Body of pancreas (tissue), 4 donors: ENCODE data around the gene ACADS. TPM values are rescaled to one million over a fixed set of nuclear protein-coding genes. Genes with fewer than 3 reads are reported as not detected.
A peak's percentile ranks its signal among the peaks of the same experiment; 100 is the strongest.

Experiments used
- ATAC-seq: fragments of 150-250 bp; one replicate; pipeline ENCODE4 v1.9.1; 2016
- DNase-seq, 4 donors: peaks; one replicate each; pipeline ENCODE4 v3.0.0-alpha.2; 2019
- H3K27ac ChIP-seq, 4 donors: fragments of 200-600 bp; sonication (generic); 1 replicate in 3 of 4; 2 replicates in 1 of 4; pipeline versions ENCODE4 v1.5.1 to v1.6.1; 2016 to 2019; ENCODE audit warnings: mild to moderate bottlenecking in 1 of 4, mixed read lengths in 1 of 4, moderate library complexity in 1 of 4
- H3K27me3 ChIP-seq, 2 donors: fragments of 200-600 bp; sonication (generic); one replicate each; pipeline ENCODE4 v1.6.0; 2016; ENCODE audit warnings: mild to moderate bottlenecking in 1 of 2
- H3K36me3 ChIP-seq, 2 donors: fragments of 200-600 bp; sonication (generic); replicated peaks in 1 of 2; 2 replicates each; pipeline ENCODE4 v1.5.1; 2016; ENCODE audit warnings: low read depth in 2 of 2; ENCODE audit not compliant: insufficient read depth in 1 of 2
- H3K4me1 ChIP-seq: fragments of 200-600 bp; sonication (generic); one replicate; pipeline ENCODE4 v1.6.0; 2016
- H3K4me3 ChIP-seq, 2 donors: fragments of 200-600 bp; sonication (generic); 1 replicate in 1 of 2; 2 replicates in 1 of 2; pipeline ENCODE4 v1.5.1; 2016 to 2019
- H3K9me3 ChIP-seq, 3 donors: fragments of 200-600 bp; sonication (generic); 1 replicate in 2 of 3; 2 replicates in 1 of 3; pipeline ENCODE4 v1.5.1; 2016
- POLR2A ChIP-seq, 3 donors: fragments of 450-650 bp; IDR thresholded peaks; one replicate each; pipeline ENCODE4 v1.6.1; 2016; ENCODE audit warnings: antibody characterized with exemption in 3 of 3, mild to moderate bottlenecking in 2 of 3
- WGBS, 2 donors: methylation state at CpG; one replicate each; pipeline ENCODE4 v1.1.5; 2017; 5-methylcytosine and 5-hydroxymethylcytosine counted together
- intact Hi-C: fragments of 100-400 bp; cut with DNase I; formaldehyde crosslinking; loops from one replicate; pipeline ENCODE4 v1.15.1; 2023
- total RNA-seq, 2 donors: library from RNA; depleted of rRNA; stranded (reverse); fragments of >200 nt; gene quantifications; one replicate each; pipeline ENCODE4 v1.1.0, GENCODE V29; 2016
- TF ChIP-seq, protein P1 (sequence below), 7 experiments: fragments of 450-650 bp in 4 of 7; fragments of 200-600 bp in 3 of 7; sonication (generic) in 3 of 7; IDR thresholded peaks; one replicate each; pipeline ENCODE4 v1.5.1; 2016 to 2019; ENCODE audit warnings: antibody characterized with exemption in 7 of 7

The ACADS gene, protein sequence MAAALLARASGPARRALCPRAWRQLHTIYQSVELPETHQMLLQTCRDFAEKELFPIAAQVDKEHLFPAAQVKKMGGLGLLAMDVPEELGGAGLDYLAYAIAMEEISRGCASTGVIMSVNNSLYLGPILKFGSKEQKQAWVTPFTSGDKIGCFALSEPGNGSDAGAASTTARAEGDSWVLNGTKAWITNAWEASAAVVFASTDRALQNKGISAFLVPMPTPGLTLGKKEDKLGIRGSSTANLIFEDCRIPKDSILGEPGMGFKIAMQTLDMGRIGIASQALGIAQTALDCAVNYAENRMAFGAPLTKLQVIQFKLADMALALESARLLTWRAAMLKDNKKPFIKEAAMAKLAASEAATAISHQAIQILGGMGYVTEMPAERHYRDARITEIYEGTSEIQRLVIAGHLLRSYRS
- 10 to 100 TPM; 33.5 to 55.0 TPM for total RNA-seq

DNA sequence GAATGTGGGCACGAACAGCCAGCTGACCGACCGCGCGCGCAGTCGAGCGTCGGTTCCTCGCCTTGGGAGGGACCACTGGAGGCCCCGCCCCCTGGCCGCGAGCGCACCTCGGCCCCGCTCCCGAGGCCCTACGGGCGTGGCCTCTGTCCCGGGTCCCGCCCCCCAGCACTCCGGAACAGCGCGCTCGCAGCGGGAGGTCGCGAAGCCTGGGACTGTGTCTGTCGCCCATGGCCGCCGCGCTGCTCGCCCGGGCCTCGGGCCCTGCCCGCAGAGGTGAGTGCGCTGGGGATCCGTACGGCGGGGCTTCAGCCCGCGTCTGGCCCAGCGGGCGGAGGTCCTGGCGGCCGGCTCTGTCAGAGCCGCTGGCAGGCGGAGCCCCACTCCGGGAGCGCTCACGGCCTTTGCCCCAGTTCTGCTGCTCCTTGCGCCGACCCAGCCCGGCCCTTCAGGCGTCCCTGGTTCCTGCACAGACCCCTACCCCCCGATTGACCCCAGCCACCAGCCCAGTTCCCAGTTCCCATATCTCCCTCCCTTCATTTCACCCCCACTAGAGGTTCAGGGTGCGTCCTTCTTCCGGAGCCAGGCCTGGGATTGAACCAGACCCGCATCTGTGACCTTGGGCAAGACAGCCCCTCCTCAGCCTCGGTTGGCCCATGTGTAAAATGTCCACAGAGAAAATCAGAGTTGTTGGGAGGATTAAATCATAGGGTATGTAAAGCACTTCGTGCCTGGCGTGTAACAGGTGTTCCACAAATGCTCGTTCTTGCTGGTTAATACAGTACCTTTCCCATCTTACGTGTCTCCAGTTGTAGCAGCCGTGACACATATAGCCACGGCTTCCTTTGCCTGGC lies at the start of gene ACADS:
Gene ACADS (plus strand): TSS at position 168 of the 851 bp plus-strand sequence. CDS start 60 bp downstream, at position 228.
- Histone ChIP-seq H3K4me3 (peak within 1 kb of the TSS; percentile 69 to 71), H3K36me3 (peaks cover 0 to 4% of the 10 kb centered on the region in 2 donors), H3K4me1 (peaks cover 19% of the 10 kb centered on the region), H3K27ac (peak within 1 kb of the TSS; percentile 48 to 87 (median 82)), H3K9me3 (no peaks in the 10 kb centered on the region), H3K27me3 (no peaks in the 10 kb centered on the region)
- intact Hi-C loops = loop anchor here (10.0 kb wide), 1 partner anchor 141 kb away; the partner anchor contains the start of gene POP5
- WGBS, 2 donors = 2 to 6% methylated on average over 45 to 66 of the region's 66 CpGs
- DNase-seq (peak; percentile 92 to 96 (median 94)), ATAC-seq (peak; percentile 98)
- TF ChIP-seq, protein P1, sequence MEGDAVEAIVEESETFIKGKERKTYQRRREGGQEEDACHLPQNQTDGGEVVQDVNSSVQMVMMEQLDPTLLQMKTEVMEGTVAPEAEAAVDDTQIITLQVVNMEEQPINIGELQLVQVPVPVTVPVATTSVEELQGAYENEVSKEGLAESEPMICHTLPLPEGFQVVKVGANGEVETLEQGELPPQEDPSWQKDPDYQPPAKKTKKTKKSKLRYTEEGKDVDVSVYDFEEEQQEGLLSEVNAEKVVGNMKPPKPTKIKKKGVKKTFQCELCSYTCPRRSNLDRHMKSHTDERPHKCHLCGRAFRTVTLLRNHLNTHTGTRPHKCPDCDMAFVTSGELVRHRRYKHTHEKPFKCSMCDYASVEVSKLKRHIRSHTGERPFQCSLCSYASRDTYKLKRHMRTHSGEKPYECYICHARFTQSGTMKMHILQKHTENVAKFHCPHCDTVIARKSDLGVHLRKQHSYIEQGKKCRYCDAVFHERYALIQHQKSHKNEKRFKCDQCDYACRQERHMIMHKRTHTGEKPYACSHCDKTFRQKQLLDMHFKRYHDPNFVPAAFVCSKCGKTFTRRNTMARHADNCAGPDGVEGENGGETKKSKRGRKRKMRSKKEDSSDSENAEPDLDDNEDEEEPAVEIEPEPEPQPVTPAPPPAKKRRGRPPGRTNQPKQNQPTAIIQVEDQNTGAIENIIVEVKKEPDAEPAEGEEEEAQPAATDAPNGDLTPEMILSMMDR (IDR thresholded peaks at IDR 0.05) = peak in 1 of 7 experiments; percentile 16
- peak; percentile 77 to 82 (median 80) for TF ChIP-seq POLR2A (IDR thresholded peaks at IDR 0.05)

DNA sequence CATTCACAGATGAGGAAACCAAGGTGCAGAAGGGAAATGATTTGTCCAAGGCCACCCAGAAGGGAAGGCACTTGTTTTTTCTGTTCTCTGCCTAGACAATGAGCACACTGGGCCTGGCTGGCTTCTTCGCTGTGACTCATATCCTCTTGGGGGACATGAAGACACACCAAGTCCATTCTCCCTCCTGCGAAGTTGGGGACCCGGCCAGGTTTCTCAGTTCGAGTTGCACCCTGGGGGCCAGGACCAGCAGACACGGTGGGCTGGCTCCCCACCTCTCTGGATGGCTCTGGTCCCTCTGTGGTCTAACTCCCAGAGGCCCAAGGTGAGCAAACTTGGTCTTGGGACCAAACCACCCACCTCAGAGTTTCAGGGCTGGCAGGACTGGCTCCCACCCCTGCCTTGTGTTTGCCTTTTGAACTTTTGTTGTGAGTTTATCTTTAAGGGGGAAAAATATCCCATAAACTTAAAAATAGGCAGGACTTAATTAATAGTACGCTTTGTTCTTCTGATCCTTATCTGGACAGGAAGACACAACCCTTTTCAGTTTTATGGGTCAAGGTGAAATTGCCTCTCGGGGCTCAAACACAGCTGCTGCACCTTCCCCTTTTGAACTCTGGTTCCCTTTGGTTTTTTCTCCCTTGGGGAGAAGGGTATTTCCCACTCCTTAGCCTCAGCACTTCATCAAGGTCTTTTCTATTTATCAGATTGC lies 47.7 kb upstream of the ACADS start:
- ATAC-seq = peak; percentile 64
- intact Hi-C loops = no loop called here
- no peaks in the 10 kb centered on the region for H3K9me3 ChIP-seq
- no peak for TF ChIP-seq POLR2A (IDR thresholded peaks at IDR 0.05)
- TF ChIP-seq, protein P1 (IDR thresholded peaks at IDR 0.05) = no peak
- DNase-seq = no peak
- H3K27ac ChIP-seq = peak overlapping the region in 2 of 4 donors; percentile 23 to 25
- no peak overlapping the region for H3K4me3 ChIP-seq
- no peaks in the 10 kb centered on the region for H3K27me3 ChIP-seq
- 53 to 70% methylated on average over 7 of the region's 7 CpGs for WGBS, 2 donors
- H3K36me3 ChIP-seq = no peaks in the 10 kb centered on the region
- no peaks in the 10 kb centered on the region for H3K4me1 ChIP-seq

DNA sequence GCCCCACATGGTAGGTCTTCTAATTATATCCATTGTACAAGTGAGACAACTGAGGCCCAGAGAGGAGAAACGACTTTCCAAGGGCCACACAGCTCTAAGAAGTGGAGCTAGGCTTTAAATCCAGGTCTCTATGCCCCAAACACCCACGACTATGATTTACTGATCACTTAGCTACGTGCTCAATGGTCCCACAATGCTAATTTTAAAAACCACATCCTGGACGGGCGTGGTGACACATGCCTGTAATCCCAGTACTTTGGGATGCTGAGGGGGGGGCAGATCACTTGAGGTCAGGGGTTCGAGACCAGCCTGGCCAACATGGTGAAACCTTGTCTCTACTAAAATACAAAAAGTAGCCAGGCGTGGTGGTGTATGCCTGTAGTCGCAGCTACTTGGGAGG lies 47.1 kb upstream of the ACADS start:
- no peaks in the 10 kb centered on the region for H3K36me3 ChIP-seq
- no peaks in the 10 kb centered on the region for H3K4me1 ChIP-seq
- DNase-seq = no peak
- no peak for ATAC-seq
- no peak overlapping the region for H3K4me3 ChIP-seq
- no peaks in the 10 kb centered on the region for H3K27me3 ChIP-seq
- 68 to 85% methylated on average over 8 of the region's 8 CpGs for WGBS, 2 donors
- TF ChIP-seq, protein P1 (IDR thresholded peaks at IDR 0.05) = no peak
- no peak for TF ChIP-seq POLR2A (IDR thresholded peaks at IDR 0.05)
- intact Hi-C loops = no loop called here
- peak overlapping the region in 1 of 4 donors; percentile 25 for H3K27ac ChIP-seq
- H3K9me3 ChIP-seq = no peaks in the 10 kb centered on the region

DNA sequence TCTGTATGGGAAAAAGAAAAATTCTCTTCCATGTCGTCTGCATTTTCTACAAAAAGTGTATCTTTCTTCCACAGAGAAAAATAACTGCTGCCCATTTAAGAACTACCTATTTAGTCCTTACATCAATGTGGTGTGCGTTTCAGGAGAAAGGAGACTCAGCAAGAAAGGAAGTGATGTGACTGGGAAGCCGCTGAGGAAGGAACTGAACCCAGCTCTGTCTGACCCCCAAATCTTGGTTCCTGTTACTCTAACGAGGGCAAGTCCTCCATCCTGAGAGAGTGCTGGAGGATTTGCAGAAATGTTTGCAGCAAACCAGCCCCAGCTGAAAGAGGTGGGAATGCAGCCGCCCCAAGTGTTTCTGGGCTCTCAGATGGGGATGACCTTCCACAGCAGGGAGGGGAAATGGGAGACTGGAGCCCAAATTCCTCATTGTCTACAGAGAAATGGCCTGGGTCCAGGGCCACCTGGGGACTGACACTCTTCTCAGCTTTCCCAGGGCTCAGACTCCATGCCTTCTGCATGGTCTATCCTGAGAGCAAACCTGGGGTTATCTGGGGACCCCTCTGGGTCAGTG lies 45.4 kb upstream of the ACADS start:
- Histone ChIP-seq H3K4me3 (no peak overlapping the region), H3K4me1 (no peaks in the 10 kb centered on the region), H3K9me3 (no peaks in the 10 kb centered on the region), H3K36me3 (no peaks in the 10 kb centered on the region), H3K27me3 (no peaks in the 10 kb centered on the region), H3K27ac (no peak overlapping the region)
- ATAC-seq = no peak
- no peak for DNase-seq
- intact Hi-C loops = no loop called here
- 45 to 52% methylated on average over 4 to 5 of the region's 5 CpGs for WGBS, 2 donors
- no peak for TF ChIP-seq POLR2A (IDR thresholded peaks at IDR 0.05)
- TF ChIP-seq, protein P1 (IDR thresholded peaks at IDR 0.05) = no peak
